CD14-positive monocyte (primary cell): ENCODE results near the gene SPEM2. TPM values are rescaled to one million over a fixed set of nuclear protein-coding genes. Genes with fewer than 3 reads are reported as not detected.

Source experiments
- DNase-seq, 3 donors: peaks; one replicate each; pipeline ENCODE4 v3.0.0-alpha.2; 2011 to 2022
- H2AFZ ChIP-seq: 2 replicates; pipeline ENCODE4 v1.6.0; 2012; ENCODE audit warnings: mild to moderate bottlenecking, low read depth, low read length, inconsistent platforms; ENCODE audit not compliant: insufficient read depth, poor library complexity, severe bottlenecking
- H3K27ac ChIP-seq, 2 donors: 1 replicate in 1 of 2; 2 replicates in 1 of 2; pipeline ENCODE4 v1.5.1; 2012 to 2013; ENCODE audit warnings: low read length in 2 of 2, control low read depth in 1 of 2, inconsistent platforms in 1 of 2, low read depth in 1 of 2, mild to moderate bottlenecking in 1 of 2
- H3K27me3 ChIP-seq, 2 donors: one replicate each; pipeline versions ENCODE4 v1.6.0 to v1.6.1; 2011 to 2013; ENCODE audit warnings: low read length in 2 of 2; ENCODE audit not compliant: control insufficient read depth in 2 of 2, insufficient read depth in 2 of 2
- H3K36me3 ChIP-seq, 2 donors: replicated peaks in 1 of 2; 1 replicate in 1 of 2; 2 replicates in 1 of 2; pipeline versions ENCODE4 v1.5.1 to v1.6.1; 2012 to 2013; ENCODE audit warnings: low read length in 2 of 2, control low read depth in 1 of 2, inconsistent platforms in 1 of 2, mild to moderate bottlenecking in 1 of 2; ENCODE audit not compliant: insufficient read depth in 2 of 2, control insufficient read depth in 1 of 2
- H3K4me1 ChIP-seq, 2 donors: 1 replicate in 1 of 2; 2 replicates in 1 of 2; pipeline versions ENCODE4 v1.5.1 to v1.6.1; 2012 to 2013; ENCODE audit warnings: low read length in 2 of 2, control low read depth in 1 of 2, inconsistent platforms in 1 of 2, mild to moderate bottlenecking in 1 of 2, moderate library complexity in 1 of 2; ENCODE audit not compliant: insufficient read depth in 2 of 2, control insufficient read depth in 1 of 2
- H3K4me2 ChIP-seq: replicated peaks from 2 replicates; pipeline ENCODE3; 2012; ENCODE audit warnings: low read length, moderate library complexity, mild to moderate bottlenecking; ENCODE audit not compliant: poor library complexity, severe bottlenecking; ENCODE audit errors: extremely low read depth
- H3K4me3 ChIP-seq, 3 experiments: fragments of 200-600 bp in 1 of 3; sonication (generic) in 1 of 3; replicated peaks in 1 of 3; 1 replicate in 2 of 3; 2 replicates in 1 of 3; pipeline ENCODE4 v1.5.1; 2011 to 2013; ENCODE audit warnings: low read length in 3 of 3, mild to moderate bottlenecking in 3 of 3, control low read depth in 2 of 3, low read depth in 2 of 3, inconsistent platforms in 1 of 3, moderate library complexity in 1 of 3
- H3K79me2 ChIP-seq: 2 replicates; pipeline ENCODE4 v1.6.0; 2012; ENCODE audit warnings: mild to moderate bottlenecking, control low read depth, inconsistent platforms, low read length, moderate library complexity; ENCODE audit not compliant: insufficient read depth
- H3K9ac ChIP-seq: 2 replicates; pipeline ENCODE4 v1.6.0; 2017; ENCODE audit warnings: low read length, mild to moderate bottlenecking; ENCODE audit not compliant: insufficient read depth, poor library complexity, severe bottlenecking
- H3K9me3 ChIP-seq, 2 donors: replicated peaks in 1 of 2; 1 replicate in 1 of 2; 2 replicates in 1 of 2; pipeline versions ENCODE4 v1.5.1 to v1.6.1; 2012 to 2013; ENCODE audit warnings: low read length in 2 of 2, control low read depth in 1 of 2; ENCODE audit not compliant: control insufficient read depth in 1 of 2, insufficient read depth in 1 of 2
- H4K20me1 ChIP-seq: 2 replicates; pipeline ENCODE4 v1.6.0; 2012; ENCODE audit warnings: mild to moderate bottlenecking, low read length, control low read depth, moderate library complexity; ENCODE audit not compliant: insufficient read depth
- H3K27ac Mint-ChIP-seq, 7 donors: one replicate each; pipeline ENCODE4 v1.8.0; 2020; ENCODE audit warnings: mild to moderate bottlenecking in 7 of 7, mixed read lengths in 7 of 7, moderate library complexity in 6 of 7, inconsistent platforms in 2 of 7
- H3K27me3 Mint-ChIP-seq, 3 donors: one replicate each; pipeline ENCODE4 v1.8.0; 2021 to 2022; ENCODE audit warnings: low read depth in 3 of 3, mild to moderate bottlenecking in 3 of 3, mixed read lengths in 3 of 3, moderate library complexity in 3 of 3, inconsistent platforms in 1 of 3
- H3K36me3 Mint-ChIP-seq, 2 donors: one replicate each; pipeline ENCODE4 v1.8.0; 2020; ENCODE audit warnings: mixed read lengths in 2 of 2, inconsistent platforms in 1 of 2, mild to moderate bottlenecking in 1 of 2
- H3K4me1 Mint-ChIP-seq: one replicate; pipeline ENCODE4 v1.8.0; 2020; ENCODE audit warnings: mild to moderate bottlenecking, mixed read lengths
- H3K4me3 Mint-ChIP-seq, 2 donors: one replicate each; pipeline ENCODE4 v1.8.0; 2020; ENCODE audit warnings: mild to moderate bottlenecking in 2 of 2, mixed read lengths in 2 of 2, moderate library complexity in 1 of 2
- H3K9me3 Mint-ChIP-seq, 7 donors: one replicate each; pipeline ENCODE4 v1.8.0; 2020 to 2022; ENCODE audit warnings: mixed read lengths in 7 of 7, mild to moderate bottlenecking in 6 of 7, moderate library complexity in 6 of 7, inconsistent platforms in 2 of 7
- WGBS: methylation state at CpG from one replicate; pipeline ENCODE4 v1.1.5; 2013; ENCODE audit warnings: missing lambda C conversion rate; ENCODE audit not compliant: insufficient coverage; 5-methylcytosine and 5-hydroxymethylcytosine counted together
- intact Hi-C, 2 donors: fragments of 100-400 bp; cut with micrococcal nuclease; formaldehyde crosslinking; loops; one replicate each; pipeline versions ENCODE4 v1.15.0 to v1.15.1; 2023
- polyA plus RNA-seq, 3 donors: library from polyadenylated mRNA; depleted of rRNA in 1 of 3; unstranded in 2 of 3; stranded (reverse) in 1 of 3; fragments of 300-500 nt in 2 of 3; fragments of >200 nt in 1 of 3; fragmentation: Illumina TruSeq in 2 of 3; gene quantifications; 1 replicate in 2 of 3; 2 replicates in 1 of 3; pipeline ENCODE4 v1.2.3, GENCODE V29; 2012 to 2021
- TF ChIP-seq, protein P1 (sequence below): fragments of 200-600 bp; IDR thresholded peaks from one replicate; pipeline ENCODE4 v1.8.0; 2022; ENCODE audit warnings: antibody characterized with exemption, mild to moderate bottlenecking

SPEM2 gene
- polyA plus RNA-seq, 3 donors = not detected

DNA sequence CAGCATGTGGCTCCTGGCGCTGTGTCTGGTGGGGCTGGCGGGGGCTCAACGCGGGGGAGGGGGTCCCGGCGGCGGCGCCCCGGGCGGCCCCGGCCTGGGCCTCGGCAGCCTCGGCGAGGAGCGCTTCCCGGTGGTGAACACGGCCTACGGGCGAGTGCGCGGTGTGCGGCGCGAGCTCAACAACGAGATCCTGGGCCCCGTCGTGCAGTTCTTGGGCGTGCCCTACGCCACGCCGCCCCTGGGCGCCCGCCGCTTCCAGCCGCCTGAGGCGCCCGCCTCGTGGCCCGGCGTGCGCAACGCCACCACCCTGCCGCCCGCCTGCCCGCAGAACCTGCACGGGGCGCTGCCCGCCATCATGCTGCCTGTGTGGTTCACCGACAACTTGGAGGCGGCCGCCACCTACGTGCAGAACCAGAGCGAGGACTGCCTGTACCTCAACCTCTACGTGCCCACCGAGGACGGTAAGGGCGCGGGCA, 17.1 kb upstream of the SPEM2 start:
- no peak overlapping the region for H3K27ac Mint-ChIP-seq
- Histone ChIP-seq H3K36me3 (no peaks in the 10 kb centered on the region), H4K20me1 (no peaks in the 10 kb centered on the region), H3K9ac (no peak overlapping the region), H2AFZ (no peak overlapping the region), H3K79me2 (no peaks in the 10 kb centered on the region), H3K27ac (no peak overlapping the region), H3K4me3 (no peak overlapping the region), H3K27me3 (peaks cover 4 to 37% of the 10 kb centered on the region in 2 donors), H3K4me2 (peak overlapping the region; percentile 11), H3K9me3 (no peaks in the 10 kb centered on the region), H3K4me1 (peaks cover 5 to 16% of the 10 kb centered on the region in 2 donors)
- TF ChIP-seq, protein P1, sequence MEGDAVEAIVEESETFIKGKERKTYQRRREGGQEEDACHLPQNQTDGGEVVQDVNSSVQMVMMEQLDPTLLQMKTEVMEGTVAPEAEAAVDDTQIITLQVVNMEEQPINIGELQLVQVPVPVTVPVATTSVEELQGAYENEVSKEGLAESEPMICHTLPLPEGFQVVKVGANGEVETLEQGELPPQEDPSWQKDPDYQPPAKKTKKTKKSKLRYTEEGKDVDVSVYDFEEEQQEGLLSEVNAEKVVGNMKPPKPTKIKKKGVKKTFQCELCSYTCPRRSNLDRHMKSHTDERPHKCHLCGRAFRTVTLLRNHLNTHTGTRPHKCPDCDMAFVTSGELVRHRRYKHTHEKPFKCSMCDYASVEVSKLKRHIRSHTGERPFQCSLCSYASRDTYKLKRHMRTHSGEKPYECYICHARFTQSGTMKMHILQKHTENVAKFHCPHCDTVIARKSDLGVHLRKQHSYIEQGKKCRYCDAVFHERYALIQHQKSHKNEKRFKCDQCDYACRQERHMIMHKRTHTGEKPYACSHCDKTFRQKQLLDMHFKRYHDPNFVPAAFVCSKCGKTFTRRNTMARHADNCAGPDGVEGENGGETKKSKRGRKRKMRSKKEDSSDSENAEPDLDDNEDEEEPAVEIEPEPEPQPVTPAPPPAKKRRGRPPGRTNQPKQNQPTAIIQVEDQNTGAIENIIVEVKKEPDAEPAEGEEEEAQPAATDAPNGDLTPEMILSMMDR = no peak
- peaks cover 14% of the 10 kb centered on the region for H3K4me1 Mint-ChIP-seq
- peak in 1 of 3 donors; percentile 7 for DNase-seq
- 45% methylated on average over 56 of the region's 58 CpGs for WGBS
- H3K4me3 Mint-ChIP-seq = peak overlapping the region in 1 of 2 donors; percentile 39
- peaks cover 0 to 8% (median 3%) of the 10 kb centered on the region in 7 donors for H3K9me3 Mint-ChIP-seq
- intact Hi-C loops = loop anchor here in 1 of 2 donors (10.0 kb wide), 1 partner anchor 193 kb away; the partner anchor contains the start of genes ACADVL and DLG4
- H3K27me3 Mint-ChIP-seq = peaks cover 37 to 51% (median 50%) of the 10 kb centered on the region in 3 donors
- H3K36me3 Mint-ChIP-seq = peaks cover 0 to 5% of the 10 kb centered on the region in 2 donors

- DNase-seq = no peak
- Histone ChIP-seq H3K4me3 (no peak overlapping the region), H3K27me3 (peaks cover 4 to 37% of the 10 kb centered on the region in 2 donors), H3K9ac (no peak overlapping the region), H3K4me2 (no peak overlapping the region), H3K4me1 (peaks cover 4 to 12% of the 10 kb centered on the region in 2 donors), H4K20me1 (no peaks in the 10 kb centered on the region), H3K9me3 (no peaks in the 10 kb centered on the region), H3K27ac (no peak overlapping the region), H3K79me2 (no peaks in the 10 kb centered on the region), H2AFZ (no peak overlapping the region), H3K36me3 (no peaks in the 10 kb centered on the region)
- no peak overlapping the region for H3K27ac Mint-ChIP-seq
- peak overlapping the region in 1 of 2 donors; percentile 73 for H3K4me3 Mint-ChIP-seq
- peaks cover 0 to 8% (median 3%) of the 10 kb centered on the region in 7 donors for H3K9me3 Mint-ChIP-seq
- intact Hi-C loops = loop anchor here in 1 of 2 donors (10.0 kb wide), 1 partner anchor 194 kb away; the partner anchor contains the start of genes ACADVL and DLG4
- 76% methylated on average over 5 of the region's 6 CpGs for WGBS
- H3K27me3 Mint-ChIP-seq = peaks cover 37 to 51% (median 50%) of the 10 kb centered on the region in 3 donors
- peaks cover 0 to 5% of the 10 kb centered on the region in 2 donors for H3K36me3 Mint-ChIP-seq
- TF ChIP-seq, protein P1 = no peak
- peaks cover 13% of the 10 kb centered on the region for H3K4me1 Mint-ChIP-seq
Observed at GRCh38 chr17:7408863-7409262, 16.6 kb upstream of the SPEM2 start.
